Spleen (tissue), 7 donors: ENCODE measurements around the gene ARHGAP10.

Experiments used
- CTCF ChIP-seq, 11 experiments: fragments of 200-600 bp in 7 of 11; fragments of 450-650 bp in 4 of 11; sonication (generic) in 4 of 11; IDR thresholded peaks in 8 of 11; conservative IDR thresholded peaks in 3 of 11; 1 replicate in 7 of 11; 2 replicates in 4 of 11; pipeline versions ENCODE4 v1.4.0 to v1.8.0; 2016 to 2021; ENCODE audit warnings: antibody characterized with exemption in 11 of 11, inconsistent platforms in 4 of 11, mild to moderate bottlenecking in 1 of 11
- POLR2A ChIP-seq, 3 donors: fragments of 450-650 bp; IDR thresholded peaks; one replicate each; pipeline ENCODE4 v1.5.1; 2017; ENCODE audit warnings: antibody characterized with exemption in 3 of 3, mild to moderate bottlenecking in 1 of 3
- POLR2AphosphoS5 ChIP-seq, 3 donors: sonication (generic); formaldehyde crosslinking; IDR thresholded peaks; one replicate each; pipeline ENCODE4 v1.5.1; 2017; ENCODE audit warnings: antibody characterized with exemption in 3 of 3
- donor health status: DM: no; HTN: no; CAD: no; lungs with moderate emphysema.
- donor health status: DM: no; HTN: no; CAD: no.
- donor health status: DM: no; HTN: no; CAD: no.

- TF ChIP-seq CTCF (IDR thresholded peaks at IDR 0.05 in 8 of 11, conservative IDR thresholded peaks at IDR 0.05 in 3 of 11) = no peak
- no peak for TF ChIP-seq POLR2A (IDR thresholded peaks at IDR 0.05)
- TF ChIP-seq POLR2AphosphoS5 (IDR thresholded peaks at IDR 0.05) = no peak
These were observed 333.2 kb downstream of the ARHGAP10 start for GRCh38 chr4:148065075-148065474.
